ENCODE data around the gene CDC27.
"Not testable (repeated sequence)": the region's sequence is repeated elsewhere in the genome, so short reads cannot be mapped to it uniquely, and the experiment has no call there.

CDC27 gene

DNA sequence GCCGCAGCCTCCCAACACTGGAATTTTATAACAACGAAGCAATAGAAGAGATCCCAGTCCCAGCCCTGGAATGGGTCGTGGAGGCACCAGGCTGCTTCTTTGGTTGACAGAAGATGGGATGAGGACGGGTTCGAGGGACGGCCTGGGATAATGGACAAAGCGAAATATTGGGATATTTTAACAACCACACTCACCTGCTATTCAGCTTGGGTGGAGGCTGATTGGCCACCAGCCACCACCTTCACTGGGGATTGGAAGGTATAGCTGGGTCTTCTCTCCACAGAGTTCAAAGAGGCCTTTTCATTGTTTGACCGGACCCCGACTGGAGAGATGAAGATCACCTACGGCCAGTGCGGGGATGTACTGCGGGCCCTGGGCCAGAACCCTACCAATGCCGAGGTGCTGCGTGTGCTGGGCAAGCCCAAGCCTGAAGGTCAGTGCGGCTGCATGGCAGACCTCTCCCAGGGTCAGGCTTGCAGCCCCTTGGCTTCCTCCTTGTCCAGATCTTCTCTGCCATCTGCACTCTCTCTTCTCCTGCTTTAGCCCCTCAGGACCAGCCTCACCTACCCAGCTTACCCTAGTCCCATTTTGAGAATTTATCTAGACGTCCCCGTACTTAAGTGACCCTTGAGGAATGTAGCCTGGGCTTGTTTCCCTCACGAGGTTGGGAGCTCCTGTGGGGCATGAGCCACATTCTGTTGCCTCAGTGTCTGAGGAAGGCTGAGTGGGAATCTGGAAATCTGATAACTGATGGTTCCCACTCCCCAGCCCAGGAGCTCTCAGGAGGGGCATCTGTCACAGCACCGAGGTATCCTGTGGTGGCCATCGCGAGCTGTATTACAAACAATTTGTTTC, 30.8 kb upstream of the CDC27 start:
- no peak for DNase-seq

DNA sequence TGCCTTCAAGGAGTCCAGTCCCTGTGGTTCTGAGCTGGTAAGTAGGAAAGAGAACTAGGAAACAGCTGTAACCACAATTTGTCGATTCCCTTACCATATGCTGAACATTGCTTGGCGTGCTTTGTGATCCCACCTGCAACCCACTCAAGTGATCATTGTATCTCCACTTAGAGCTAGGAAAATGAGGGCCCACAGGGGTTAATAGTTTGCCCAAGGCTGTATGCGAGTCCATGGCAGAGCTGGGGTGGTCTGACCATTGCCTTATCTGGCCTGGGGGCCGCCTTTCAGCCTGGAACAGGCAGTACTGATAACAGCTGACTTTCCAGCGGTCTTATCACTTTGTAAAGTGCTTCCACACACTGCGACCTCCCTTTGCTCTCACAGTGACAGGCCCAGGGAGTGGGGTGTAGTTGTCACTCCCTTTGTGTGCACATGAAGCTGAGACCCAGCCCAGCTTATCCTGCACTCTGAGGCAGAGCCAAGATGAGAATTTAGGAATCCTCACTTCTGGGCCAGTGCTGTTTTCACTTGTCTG, 29.9 kb upstream of the CDC27 start:
- DNase-seq = no peak

DNA sequence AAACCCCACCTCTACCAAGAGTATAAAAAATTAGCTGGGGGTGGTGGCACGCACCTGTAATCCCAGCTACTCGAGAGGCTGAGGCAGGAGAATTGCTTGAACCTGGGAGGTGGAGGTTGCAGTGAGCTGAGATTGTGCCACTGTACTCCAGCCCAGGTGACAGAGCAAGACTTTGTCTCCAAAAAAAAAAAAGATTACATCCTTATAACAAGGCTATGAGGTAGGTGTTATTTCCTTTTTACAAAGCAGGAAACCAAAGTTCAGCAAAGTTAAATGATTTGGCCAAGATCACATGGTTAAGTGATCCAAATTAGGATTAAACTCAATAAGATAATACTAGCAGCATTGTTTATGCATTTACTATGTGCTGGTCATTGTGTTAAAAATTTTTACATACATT, 28.2 kb upstream of the CDC27 start:
- not testable (repeated sequence) for DNase-seq

DNA sequence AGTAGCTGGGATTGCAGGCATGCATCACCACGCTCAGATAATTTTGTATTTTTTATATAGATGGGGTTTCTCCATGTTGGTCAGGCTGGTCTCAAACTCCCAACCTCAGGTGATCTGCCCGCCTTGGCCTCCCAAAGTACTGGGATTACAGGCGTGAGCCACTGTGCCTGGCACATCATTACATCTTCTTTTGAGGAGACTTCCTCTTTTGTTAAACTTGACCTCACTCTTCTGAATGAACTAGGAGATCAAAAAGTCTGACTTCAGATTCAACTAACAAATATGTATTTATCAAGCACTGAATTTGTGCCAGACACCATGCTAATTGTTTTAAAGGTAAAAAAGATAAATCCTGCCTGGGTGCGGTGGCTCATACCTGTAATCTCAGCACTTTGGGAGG, 27.7 kb upstream of the CDC27 start:
- DNase-seq = not testable (repeated sequence)

DNA sequence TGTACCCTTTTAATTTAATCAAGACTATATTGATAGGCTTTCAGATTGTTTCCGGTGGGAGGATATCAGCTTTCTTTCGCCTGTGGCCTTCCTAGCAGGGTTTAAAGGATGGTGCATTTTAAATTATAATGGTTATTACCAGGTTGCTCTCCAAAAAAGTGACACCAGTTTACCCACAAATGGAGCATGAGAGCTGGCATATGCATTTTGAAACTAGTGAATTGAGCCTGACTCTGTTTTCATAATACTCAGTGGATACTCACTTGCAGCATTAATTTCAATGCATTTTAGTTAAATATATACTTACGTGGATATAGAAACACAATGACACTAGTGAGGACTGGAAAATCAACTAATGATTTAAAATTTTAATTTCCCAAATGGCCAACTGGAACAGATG, 25.8 kb upstream of the CDC27 start:
- DNase-seq = no peak

DNA sequence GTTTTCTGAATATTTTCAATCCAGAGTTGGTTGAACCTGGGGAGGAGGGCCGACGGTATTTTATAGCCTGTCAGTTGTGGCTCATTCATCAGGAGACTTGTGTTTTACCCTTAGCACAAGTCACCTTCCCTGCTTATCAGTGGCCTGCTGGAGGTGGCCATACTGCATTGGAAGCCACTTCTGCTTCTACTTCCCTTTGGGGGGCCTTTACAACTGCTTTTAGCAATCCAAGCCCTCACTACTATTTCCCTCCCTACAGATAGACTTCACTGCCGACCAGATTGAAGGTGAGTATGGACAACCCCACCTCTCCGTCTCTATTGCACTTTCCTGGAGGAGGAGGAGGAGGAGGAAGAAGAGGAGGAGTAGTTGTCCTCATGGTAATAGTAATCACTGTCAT, 24.4 kb upstream of the CDC27 start:
- no peak for DNase-seq

DNA sequence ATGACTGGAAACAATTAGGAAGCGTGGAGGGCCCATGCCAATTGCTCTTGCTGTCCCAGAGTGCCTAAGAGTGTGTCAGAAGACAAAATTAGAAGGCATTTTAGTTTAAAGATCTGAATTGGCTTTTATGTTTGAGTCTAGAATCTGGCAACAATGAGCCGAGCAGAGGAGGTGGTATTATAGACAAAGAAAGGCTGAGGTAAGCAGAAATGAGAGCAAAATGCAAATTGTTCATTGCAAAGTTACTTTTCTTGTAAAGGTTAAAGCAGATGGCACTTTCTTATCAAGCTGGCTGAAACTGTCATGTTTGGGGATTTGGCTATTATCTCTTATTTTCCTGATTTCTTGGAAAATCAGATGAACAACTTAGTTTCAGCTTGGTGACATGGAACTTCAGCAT, 23.4 kb upstream of the CDC27 start:
- DNase-seq = no peak

DNA sequence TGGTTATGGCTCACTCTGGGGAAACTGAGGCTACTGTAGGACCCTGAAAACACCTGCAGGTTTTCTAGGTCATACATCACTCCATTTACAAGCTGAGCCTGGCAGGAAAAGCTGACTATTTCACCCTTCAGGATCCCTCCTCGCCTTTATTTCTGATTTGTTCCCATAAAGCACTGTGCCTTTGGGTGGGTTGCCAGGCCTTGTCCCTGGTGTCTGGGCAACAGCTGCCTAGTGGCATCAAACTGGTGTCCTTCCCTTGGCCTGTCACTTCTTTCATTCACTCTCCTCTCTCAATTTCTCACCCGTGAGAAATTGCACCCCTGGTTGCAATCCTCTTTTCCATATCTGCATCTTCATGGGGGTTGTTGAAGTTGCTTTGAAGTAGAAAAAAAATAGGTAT, 21.7 kb upstream of the CDC27 start:
- DNase-seq = no peak

DNA sequence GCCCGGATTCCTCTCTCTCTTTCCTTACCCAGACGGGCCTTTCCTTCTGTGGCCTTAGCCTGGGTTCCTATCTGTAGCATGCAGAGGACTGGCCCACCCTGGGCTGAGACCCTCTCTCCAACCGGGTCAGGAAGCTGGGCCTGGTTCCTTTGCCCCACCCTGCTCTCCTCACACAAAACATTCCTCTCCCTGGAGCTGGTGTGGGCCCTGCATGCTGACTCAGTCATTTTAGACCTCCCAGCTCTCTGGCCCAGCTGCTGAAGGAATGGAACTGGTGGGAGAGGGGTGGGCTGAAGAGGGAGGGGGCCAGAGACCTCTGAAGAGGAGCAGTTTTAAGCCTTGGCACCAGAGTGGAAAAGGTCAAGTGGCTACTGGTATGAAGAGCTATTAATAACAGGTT, 21.0 kb upstream of the CDC27 start:
- DNase-seq = no peak

DNA sequence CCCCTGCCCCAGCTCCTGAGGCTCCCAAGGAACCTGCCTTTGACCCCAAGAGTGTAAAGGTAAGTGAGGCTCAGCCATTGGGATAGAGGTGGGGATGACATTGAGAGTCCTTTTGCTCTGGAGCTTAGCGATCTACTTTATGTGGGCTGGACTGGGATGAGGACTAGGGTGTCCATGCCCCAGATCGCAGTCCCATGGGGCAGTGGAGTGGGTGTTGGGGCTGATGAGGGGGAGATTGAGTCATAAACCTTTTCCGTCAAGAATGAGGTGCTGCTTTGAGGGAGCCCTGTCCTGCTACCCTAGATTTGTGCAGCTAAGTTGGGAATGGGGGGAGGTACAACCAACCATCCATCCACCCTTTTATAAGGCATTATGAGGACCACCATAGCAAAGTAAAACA, 20.4 kb upstream of the CDC27 start:
- no peak for DNase-seq

DNA sequence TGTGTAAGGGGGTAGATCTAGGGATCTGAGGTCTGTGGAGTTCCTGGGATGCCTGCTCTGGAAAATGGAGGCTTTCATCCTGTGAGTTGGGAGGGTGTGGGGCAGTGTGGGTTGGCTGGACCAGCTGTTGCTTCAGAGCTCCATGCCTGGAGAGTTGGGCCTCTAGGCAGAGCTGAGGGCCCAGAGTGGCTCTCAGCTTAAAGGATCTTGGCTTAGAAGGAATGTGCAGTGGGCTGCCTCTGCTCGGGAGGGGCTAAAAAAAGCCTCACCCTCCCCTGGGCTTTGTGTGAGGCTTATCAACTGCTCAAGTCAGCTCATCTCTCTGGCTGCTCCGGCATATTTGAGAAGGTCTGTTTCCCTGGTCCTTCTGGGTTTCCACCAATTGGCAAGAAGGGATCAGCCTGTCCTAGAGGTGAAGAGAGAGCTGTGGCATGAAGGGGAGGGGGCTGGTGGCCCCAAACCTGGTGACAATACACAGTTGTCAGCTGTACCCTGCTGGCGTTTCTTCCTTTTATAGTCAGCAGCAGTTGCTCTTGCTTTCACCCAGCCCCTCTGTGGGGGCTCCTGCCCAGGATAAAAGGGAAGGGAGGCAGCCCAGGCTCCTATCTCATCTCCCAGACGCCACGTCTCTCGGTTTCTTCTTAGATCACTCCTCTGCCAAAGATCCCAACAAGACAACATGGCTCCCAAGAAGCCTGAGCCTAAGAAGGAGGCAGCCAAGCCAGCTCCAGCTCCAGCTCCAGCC, 19.8 kb upstream of the CDC27 start, which contains the start of gene MYL4:
Gene MYL4, plus strand, starts transcription at position 605 of the 745 bp plus-strand sequence. Its CDS starts 75 bp downstream, at position 680.
- no peak for DNase-seq

DNA sequence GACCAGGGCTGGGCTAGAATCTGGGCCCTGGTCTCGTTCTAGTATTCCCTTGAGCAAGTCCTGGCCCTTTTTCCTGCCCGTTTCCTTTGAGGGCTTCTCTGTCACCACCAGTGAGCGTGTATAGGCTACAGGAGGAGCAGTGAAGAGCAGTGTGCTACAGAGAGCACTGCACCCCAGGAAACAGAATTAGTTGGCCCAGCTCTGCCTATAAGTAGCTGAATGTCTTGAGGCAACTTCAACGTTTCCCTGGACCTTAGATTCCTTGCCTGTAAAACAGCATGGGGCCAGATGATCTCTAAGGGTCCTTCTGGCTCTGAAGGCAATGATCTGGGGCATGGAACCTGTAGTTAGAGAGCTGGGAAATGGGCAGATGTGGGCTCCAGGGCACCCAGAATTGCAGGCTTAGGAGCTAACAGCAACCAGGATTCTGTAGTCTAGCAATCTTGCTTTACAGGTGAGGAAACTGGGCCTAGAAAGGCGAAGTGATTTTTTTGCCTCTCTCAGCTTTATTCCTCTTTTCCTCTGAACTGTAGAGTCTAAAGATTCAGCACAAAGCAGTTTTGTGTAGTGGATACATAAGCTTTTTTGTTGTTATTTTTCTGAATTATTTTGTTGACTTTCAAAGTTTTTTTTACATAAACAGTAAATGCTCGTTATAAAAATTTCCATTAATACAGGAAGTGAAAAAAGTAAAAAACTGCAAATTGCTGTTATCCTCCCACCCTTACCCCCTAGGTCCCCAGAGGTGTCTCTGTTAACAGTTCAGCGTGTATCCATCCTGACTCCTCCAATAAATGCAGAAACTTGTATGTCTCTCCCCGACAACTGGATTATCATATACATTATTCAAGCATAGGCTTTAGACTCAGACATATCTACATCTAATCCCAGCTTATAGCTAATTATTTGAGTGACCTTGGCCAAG, 18.3 kb upstream of the CDC27 start:
- no peak for DNase-seq

DNA sequence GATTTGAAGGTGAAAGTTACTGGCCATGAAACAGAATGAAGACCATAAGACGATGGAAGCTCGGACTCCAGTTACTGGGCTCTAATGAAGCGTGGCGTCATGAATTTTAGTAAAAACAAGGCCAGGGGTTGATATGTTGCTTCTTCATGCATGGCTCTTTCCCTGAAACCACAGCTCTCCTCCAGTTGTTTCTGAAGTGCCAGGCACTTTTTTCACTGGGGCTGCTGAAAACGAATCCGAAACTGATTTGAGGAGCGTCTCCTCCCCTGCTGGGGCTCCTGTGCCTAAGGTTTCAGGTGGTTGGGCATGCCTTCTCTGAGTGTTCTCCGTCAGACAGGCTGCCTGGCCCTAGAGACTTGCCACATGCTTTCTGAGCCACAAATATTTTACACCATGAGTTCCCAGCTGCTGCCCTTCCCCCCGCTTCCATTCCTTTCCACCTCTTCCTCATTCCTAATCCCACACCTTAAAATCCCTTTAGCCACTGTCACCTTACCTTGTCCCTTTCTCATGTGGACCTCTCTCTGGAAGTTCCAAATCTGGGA, 16.4 kb upstream of the CDC27 start:
- DNase-seq = no peak

DNA sequence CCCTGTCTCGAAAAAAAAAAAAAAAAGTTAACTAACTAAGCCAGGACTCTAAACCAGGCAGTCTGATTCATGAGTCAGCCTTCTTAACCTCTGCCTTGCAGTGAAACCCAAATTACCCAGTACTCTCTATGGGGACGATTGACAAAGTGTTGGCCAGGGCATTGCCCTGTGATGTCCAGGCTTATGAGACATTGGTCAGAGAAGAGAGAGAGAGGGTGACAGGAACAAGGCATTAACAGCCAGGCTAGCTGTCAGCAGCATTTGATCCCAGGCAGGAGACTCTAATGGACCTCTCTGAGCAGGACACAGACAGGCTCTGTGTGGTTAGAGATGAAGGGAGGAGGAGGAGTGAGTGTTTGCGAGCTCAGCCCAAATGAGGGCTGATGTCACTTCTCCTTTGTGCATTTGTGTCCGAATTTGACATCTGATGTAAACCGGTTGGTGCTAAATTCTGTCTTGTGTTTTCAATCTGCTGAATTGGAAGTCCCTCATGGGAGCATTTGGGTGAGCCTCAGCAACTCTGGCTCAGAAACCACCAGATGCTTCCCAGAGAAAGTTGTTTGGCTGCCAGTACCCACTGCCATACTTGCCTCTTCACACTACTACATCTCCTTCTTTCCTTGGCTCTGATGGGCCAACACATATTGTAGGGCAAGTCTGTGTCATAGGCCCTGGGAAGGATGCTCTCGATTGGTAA, 15.8 kb upstream of the CDC27 start:
- DNase-seq = no peak

DNA sequence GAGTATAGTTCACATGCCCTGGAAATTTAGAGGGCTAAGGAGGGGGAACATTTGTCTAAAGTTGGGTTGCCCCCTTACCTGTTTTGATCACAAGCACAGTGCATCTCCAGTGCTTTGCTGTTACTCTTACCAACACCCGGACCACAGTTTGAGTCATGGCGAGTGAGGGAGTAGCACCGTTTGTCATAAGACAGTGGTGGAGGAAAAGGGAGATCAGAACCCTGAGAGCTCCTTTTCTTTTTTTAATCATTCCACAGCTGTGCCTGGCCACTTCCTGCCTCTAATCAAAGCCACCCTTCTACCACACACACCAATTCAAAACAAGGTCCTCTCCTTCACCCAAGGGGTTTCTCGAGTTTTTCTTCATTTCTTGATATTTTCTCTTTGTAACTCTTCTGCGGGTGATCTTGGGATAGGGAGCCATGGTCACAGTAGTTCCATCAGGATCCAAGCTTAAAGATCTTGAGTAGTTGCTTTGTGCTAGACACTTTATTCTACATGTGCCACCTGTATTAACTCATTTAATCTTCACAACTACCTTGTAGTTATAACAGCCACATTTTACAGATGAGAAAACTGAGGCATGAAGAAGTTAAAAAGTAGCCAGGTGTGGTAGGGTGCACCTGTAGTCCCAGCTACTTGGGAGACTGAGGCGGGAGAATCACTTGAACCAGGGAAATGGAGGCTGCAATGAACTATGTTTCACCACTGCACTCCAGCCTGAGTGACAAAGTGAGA, 15.1 kb upstream of the CDC27 start:
- no peak for DNase-seq

DNA sequence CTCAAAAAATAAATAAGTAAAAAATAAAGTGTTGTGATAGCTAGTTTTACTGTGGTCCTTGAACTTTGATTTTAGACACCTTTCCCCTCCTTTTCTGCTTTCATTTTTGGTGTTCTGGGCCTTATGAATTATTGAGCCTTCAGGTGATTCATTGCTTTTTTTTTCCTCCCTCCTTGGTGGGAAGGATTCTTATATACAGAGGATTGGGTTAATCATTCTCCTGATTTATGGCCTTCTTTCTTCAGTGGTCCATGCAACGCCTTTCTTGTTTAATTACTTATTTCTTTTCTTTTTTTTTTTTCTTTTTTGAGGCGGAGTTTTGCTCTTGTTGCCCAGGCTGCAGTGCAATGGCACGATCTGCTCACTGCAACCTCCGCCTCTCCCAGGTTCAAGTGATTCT, 12.1 kb upstream of the CDC27 start:
- no peak for DNase-seq

DNA sequence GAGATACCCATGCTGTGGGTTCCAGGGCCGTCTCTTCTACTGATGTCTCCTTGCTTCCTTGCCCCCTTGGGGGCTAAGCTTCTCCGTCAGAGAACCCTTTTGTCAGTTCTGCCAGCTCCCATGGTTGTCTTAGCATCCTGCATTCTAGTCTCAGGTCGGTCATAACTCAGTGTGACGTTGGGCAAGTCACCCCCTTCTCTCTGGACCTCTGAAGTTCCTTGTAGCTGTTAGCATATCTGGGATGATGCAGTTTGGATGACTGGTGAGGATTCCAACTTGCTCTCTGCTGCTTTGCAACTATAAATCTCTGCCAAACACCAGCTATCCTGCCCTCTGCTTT, 11.2 kb upstream of the CDC27 start:
- DNase-seq = no peak

DNA sequence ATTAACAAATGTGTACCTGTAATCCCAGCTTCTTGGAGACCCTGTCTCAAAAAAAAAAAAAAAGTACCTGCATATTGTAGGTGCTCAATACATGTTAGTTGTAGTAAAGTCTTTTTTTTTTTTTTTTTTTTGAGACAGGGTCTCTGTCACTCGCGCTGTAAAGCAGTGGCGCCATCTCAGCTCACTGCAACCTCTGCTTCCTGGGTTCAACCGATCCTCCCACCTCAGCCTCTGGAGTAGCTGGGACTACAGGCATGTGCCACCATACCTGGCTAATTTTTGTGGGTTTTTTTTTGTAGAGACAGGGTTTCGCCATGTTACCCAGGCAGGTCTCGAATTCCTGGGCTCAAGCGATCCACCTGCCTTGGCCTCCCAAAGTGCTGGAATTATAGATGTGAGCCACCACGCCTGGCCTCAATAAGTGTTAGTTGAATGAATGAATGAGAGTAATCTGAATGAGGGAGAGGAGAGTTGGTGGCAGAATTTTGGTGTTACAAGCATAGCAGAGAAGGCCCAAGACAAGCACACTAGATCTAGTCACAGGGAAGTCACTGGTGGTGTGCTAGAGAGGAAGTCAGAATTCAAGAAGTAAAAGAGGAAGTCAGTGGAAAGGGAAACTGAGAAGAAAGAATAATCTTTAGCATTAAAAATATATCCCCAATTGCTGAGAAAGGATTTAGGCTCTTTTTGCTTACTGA, 10.7 kb upstream of the CDC27 start:
- no peak for DNase-seq

DNA sequence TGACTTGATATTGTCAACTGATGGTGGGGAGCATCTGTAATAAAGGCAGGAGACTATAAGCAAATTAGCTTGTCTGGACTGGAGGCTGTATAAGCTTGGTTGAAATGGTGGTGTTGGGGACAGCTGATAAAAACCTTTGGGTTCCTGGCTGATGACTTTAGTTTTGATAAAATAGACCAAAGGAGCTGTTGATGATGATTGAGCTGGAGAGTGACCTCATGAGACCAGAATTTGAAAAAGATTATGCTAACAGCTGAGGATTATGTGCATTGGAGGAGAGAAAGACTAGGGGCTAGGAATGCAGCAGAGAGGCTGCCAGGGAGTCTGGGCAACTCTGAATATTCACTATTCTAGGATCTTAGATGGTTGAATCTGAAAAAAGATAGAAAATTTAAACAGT, 8.7 kb upstream of the CDC27 start:
- DNase-seq = no peak

DNA sequence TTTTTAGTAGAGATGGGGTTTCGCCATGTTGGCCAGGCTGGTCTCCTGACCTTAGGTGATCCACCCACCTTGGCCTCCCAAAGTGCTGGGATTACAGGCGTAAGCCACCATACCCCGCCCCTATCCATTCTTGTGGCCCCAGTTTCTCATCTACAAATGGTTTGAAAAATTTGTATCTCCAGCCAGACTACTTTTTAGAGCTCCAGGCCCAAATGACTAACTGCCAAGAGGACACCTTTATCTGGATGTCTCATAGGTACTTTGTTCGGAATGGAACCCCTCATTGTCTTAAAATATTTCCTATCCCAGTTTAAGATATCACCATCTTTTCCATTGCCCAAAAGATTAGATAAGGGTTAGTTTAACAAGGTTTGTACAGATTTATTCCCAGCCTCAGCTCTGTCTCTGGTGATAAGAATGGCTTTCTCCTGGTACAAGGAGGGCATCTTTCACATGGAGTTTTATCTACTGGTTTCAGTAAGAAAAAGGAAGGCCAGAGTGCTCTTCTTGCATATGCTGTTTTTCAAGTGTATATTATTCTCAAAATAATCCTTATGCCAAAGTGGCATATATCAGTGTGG, 4.9 kb upstream of the CDC27 start:
- DNase-seq = no peak

Data from NCI-H748 treated with DMSO at 0.1 percent for 48 hours (cell line).